Tibial artery (tissue), 4 donors: Measurements from ENCODE around the gene USP3.

Experiments
- DNase-seq, 2 donors: peaks; one replicate each; pipeline ENCODE4 v3.0.0-alpha.2; 2019
- H3K27ac ChIP-seq, 2 donors: fragments of 200-600 bp; sonication (generic) in 1 of 2; 1 replicate in 1 of 2; 2 replicates in 1 of 2; pipeline ENCODE4 v1.5.1; 2018 to 2019; ENCODE audit warnings: mild to moderate bottlenecking in 1 of 2
- H3K27me3 ChIP-seq, 2 donors: fragments of 200-600 bp; sonication (generic) in 1 of 2; one replicate each; pipeline versions ENCODE4 v1.5.1 to v1.6.0; 2016 to 2019
- H3K36me3 ChIP-seq, 3 donors: fragments of 200-600 bp; sonication (generic) in 2 of 3; one replicate each; pipeline ENCODE4 v1.5.1; 2016 to 2019; ENCODE audit warnings: mild to moderate bottlenecking in 2 of 3
- H3K4me1 ChIP-seq, 4 donors: fragments of 200-600 bp; sonication (generic) in 2 of 4; 1 replicate in 3 of 4; 2 replicates in 1 of 4; pipeline ENCODE4 v1.5.1; 2016 to 2019
- H3K4me3 ChIP-seq, 2 donors: fragments of 200-600 bp; sonication (generic) in 1 of 2; 1 replicate in 1 of 2; 2 replicates in 1 of 2; pipeline ENCODE4 v1.5.1; 2018 to 2019; ENCODE audit warnings: mild to moderate bottlenecking in 2 of 2
- H3K9me3 ChIP-seq, 3 donors: fragments of 200-600 bp; sonication (generic) in 1 of 3; one replicate each; pipeline ENCODE4 v1.5.1; 2016 to 2019
- intact Hi-C: fragments of 100-400 bp; cut with DNase I; formaldehyde crosslinking; loops from one replicate; pipeline ENCODE4 v1.15.0; 2023; ENCODE audit warnings: low total_unique reads
- TF ChIP-seq, protein P1 (sequence below), 2 experiments: fragments of 200-600 bp in 1 of 2; fragments of 450-650 bp in 1 of 2; IDR thresholded peaks; one replicate each; pipeline ENCODE4 v1.5.1; 2017 to 2019; ENCODE audit warnings: antibody characterized with exemption in 2 of 2, mild to moderate bottlenecking in 1 of 2, moderate library complexity in 1 of 2

The USP3 gene

GRCh38 chr15:63535689-63536088 lies 31.3 kb downstream of the USP3 start:
- Histone ChIP-seq H3K27me3 (no peaks in the 10 kb centered on the region), H3K4me3 (no peak overlapping the region), H3K36me3 (peaks cover 0 to 29% (median 10%) of the 10 kb centered on the region in 3 donors), H3K9me3 (no peaks in the 10 kb centered on the region), H3K4me1 (peaks cover 0 to 4% (median 1%) of the 10 kb centered on the region in 4 donors), H3K27ac (no peak overlapping the region)
- intact Hi-C loops, result no loop called here
- TF ChIP-seq, protein P1, sequence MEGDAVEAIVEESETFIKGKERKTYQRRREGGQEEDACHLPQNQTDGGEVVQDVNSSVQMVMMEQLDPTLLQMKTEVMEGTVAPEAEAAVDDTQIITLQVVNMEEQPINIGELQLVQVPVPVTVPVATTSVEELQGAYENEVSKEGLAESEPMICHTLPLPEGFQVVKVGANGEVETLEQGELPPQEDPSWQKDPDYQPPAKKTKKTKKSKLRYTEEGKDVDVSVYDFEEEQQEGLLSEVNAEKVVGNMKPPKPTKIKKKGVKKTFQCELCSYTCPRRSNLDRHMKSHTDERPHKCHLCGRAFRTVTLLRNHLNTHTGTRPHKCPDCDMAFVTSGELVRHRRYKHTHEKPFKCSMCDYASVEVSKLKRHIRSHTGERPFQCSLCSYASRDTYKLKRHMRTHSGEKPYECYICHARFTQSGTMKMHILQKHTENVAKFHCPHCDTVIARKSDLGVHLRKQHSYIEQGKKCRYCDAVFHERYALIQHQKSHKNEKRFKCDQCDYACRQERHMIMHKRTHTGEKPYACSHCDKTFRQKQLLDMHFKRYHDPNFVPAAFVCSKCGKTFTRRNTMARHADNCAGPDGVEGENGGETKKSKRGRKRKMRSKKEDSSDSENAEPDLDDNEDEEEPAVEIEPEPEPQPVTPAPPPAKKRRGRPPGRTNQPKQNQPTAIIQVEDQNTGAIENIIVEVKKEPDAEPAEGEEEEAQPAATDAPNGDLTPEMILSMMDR (IDR thresholded peaks at IDR 0.05), result no peak
- no peak for DNase-seq

- peaks cover 0 to 3% (median 0%) of the 10 kb centered on the region in 4 donors for H3K4me1 ChIP-seq
- intact Hi-C loops, result no loop called here
- H3K27ac ChIP-seq, result no peak overlapping the region
- DNase-seq, result no peak
- TF ChIP-seq, protein P1 (IDR thresholded peaks at IDR 0.05), result no peak
- peaks cover 0 to 29% (median 10%) of the 10 kb centered on the region in 3 donors for H3K36me3 ChIP-seq
- no peaks in the 10 kb centered on the region for H3K27me3 ChIP-seq
- no peak overlapping the region for H3K4me3 ChIP-seq
- H3K9me3 ChIP-seq, result no peaks in the 10 kb centered on the region
Measured at GRCh38 chr15:63538876-63539275, 34.5 kb downstream of the USP3 start.

GRCh38 chr15:63539521-63539920 lies 35.1 kb downstream of the USP3 start:
- DNase-seq, result peak in 1 of 2 donors; percentile 31
- no peaks in the 10 kb centered on the region for H3K27me3 ChIP-seq
- H3K4me1 ChIP-seq, result peaks cover 0 to 3% (median 0%) of the 10 kb centered on the region in 4 donors
- H3K4me3 ChIP-seq, result no peak overlapping the region
- peaks cover 0 to 29% (median 10%) of the 10 kb centered on the region in 3 donors for H3K36me3 ChIP-seq
- intact Hi-C loops, result no loop called here
- H3K27ac ChIP-seq, result no peak overlapping the region
- H3K9me3 ChIP-seq, result no peaks in the 10 kb centered on the region
- TF ChIP-seq, protein P1 (IDR thresholded peaks at IDR 0.05), result no peak

DNA sequence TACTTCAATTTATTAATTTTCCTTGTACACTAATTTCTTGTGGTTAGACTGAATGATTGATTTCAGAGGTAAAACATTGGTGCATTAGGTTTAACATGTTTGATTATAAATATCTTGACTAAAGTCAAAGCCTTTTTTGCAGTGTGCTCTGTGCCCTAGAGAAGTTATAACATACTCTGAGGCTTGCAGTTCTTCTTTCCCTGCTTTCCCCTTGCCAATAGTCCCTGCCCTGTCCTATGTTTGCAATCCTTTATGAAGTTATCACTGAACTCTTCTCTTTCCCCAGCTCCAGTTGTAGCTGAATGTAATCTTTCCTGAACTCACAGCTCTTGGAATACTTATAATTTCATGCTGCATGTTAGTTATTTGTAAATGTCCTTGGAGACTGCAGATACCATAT lies 35.6 kb downstream of the USP3 start:
- Histone ChIP-seq H3K27me3 (no peaks in the 10 kb centered on the region), H3K36me3 (peaks cover 0 to 29% (median 10%) of the 10 kb centered on the region in 3 donors), H3K9me3 (no peaks in the 10 kb centered on the region), H3K4me1 (peaks cover 0 to 4% (median 0%) of the 10 kb centered on the region in 4 donors), H3K4me3 (no peak overlapping the region), H3K27ac (no peak overlapping the region)
- TF ChIP-seq, protein P1 (IDR thresholded peaks at IDR 0.05), result no peak
- no peak for DNase-seq
- intact Hi-C loops, result no loop called here

GRCh38 chr15:63540449-63540848 lies 36.1 kb downstream of the USP3 start:
- no peak overlapping the region for H3K4me3 ChIP-seq
- TF ChIP-seq, protein P1 (IDR thresholded peaks at IDR 0.05), result no peak
- no peaks in the 10 kb centered on the region for H3K27me3 ChIP-seq
- DNase-seq, result no peak
- H3K4me1 ChIP-seq, result peaks cover 0 to 2% (median 0%) of the 10 kb centered on the region in 4 donors
- intact Hi-C loops, result no loop called here
- H3K9me3 ChIP-seq, result no peaks in the 10 kb centered on the region
- peaks cover 0 to 29% (median 10%) of the 10 kb centered on the region in 3 donors for H3K36me3 ChIP-seq
- H3K27ac ChIP-seq, result no peak overlapping the region
